Measurements from ENCODE around the gene TCEAL4.
A peak's percentile ranks its signal among the peaks of the same experiment; 100 is the strongest.
"Not testable (repeated sequence)": the region's sequence is repeated elsewhere in the genome, so short reads cannot be mapped to it uniquely, and the experiment has no call there.

The TCEAL4 gene

GRCh38 chrX:103565197-103565596 is 20.1 kb upstream of the TCEAL4 start:
- Mint-ChIP-seq H3K27ac (no peak overlapping the region), H3K36me3 (no peaks in the 10 kb centered on the region), H3K27me3 (no peaks in the 10 kb centered on the region), H3K9me3 (ENCODE audit: low read depth) (no peaks in the 10 kb centered on the region), H3K4me1 (ENCODE audit: low read depth) (no peaks in the 10 kb centered on the region), H3K4me3 (no peak overlapping the region)

- no peaks in the 10 kb centered on the region for H3K36me3 Mint-ChIP-seq
- H3K4me1 Mint-ChIP-seq (ENCODE audit: low read depth) = no peaks in the 10 kb centered on the region
- H3K27ac Mint-ChIP-seq = no peak overlapping the region
- H3K27me3 Mint-ChIP-seq = no peaks in the 10 kb centered on the region
- no peak overlapping the region for H3K4me3 Mint-ChIP-seq
- H3K9me3 Mint-ChIP-seq (ENCODE audit: low read depth) = no peaks in the 10 kb centered on the region
Observed at GRCh38 chrX:103565752-103566151, 19.6 kb upstream of the TCEAL4 start.

GRCh38 chrX:103571121-103571520 is 14.2 kb upstream of the TCEAL4 start:
- no peaks in the 10 kb centered on the region for H3K9me3 Mint-ChIP-seq (ENCODE audit: low read depth)
- H3K4me3 Mint-ChIP-seq = no peak overlapping the region
- no peak overlapping the region for H3K27ac Mint-ChIP-seq
- no peaks in the 10 kb centered on the region for H3K36me3 Mint-ChIP-seq
- no peaks in the 10 kb centered on the region for H3K4me1 Mint-ChIP-seq (ENCODE audit: low read depth)
- peaks cover 2% of the 10 kb centered on the region for H3K27me3 Mint-ChIP-seq

GRCh38 chrX:103571726-103572125 is 13.6 kb upstream of the TCEAL4 start:
- Mint-ChIP-seq H3K9me3 (ENCODE audit: low read depth) (no peaks in the 10 kb centered on the region), H3K4me3 (no peak overlapping the region), H3K27ac (no peak overlapping the region), H3K36me3 (no peaks in the 10 kb centered on the region), H3K27me3 (peaks cover 2% of the 10 kb centered on the region), H3K4me1 (ENCODE audit: low read depth) (no peaks in the 10 kb centered on the region)

- no peaks in the 10 kb centered on the region for H3K36me3 Mint-ChIP-seq
- H3K4me3 Mint-ChIP-seq = no peak overlapping the region
- peaks cover 2% of the 10 kb centered on the region for H3K27me3 Mint-ChIP-seq
- no peak overlapping the region for H3K27ac Mint-ChIP-seq
- no peaks in the 10 kb centered on the region for H3K4me1 Mint-ChIP-seq (ENCODE audit: low read depth)
- H3K9me3 Mint-ChIP-seq (ENCODE audit: low read depth) = no peaks in the 10 kb centered on the region
Observed at GRCh38 chrX:103573202-103573601, 12.1 kb upstream of the TCEAL4 start.

- H3K4me1 Mint-ChIP-seq (ENCODE audit: low read depth) = peaks cover 3% of the 10 kb centered on the region
- H3K4me3 Mint-ChIP-seq = peak overlapping the region; percentile 48
- no peaks in the 10 kb centered on the region for H3K36me3 Mint-ChIP-seq
- H3K27me3 Mint-ChIP-seq = no peaks in the 10 kb centered on the region
- H3K27ac Mint-ChIP-seq = no peak overlapping the region
- no peaks in the 10 kb centered on the region for H3K9me3 Mint-ChIP-seq (ENCODE audit: low read depth)
Observed at GRCh38 chrX:103584596-103584995, 719 bp upstream of the TCEAL4 start.

- Mint-ChIP-seq H3K4me1 (ENCODE audit: low read depth) (peaks cover 3% of the 10 kb centered on the region), H3K27ac (peak overlapping the region; percentile 3), H3K4me3 (peak overlapping the region; percentile 88), H3K9me3 (ENCODE audit: low read depth) (no peaks in the 10 kb centered on the region), H3K36me3 (no peaks in the 10 kb centered on the region), H3K27me3 (no peaks in the 10 kb centered on the region)
Observed at GRCh38 chrX:103586314-103586646, 965 bp downstream of the TCEAL4 start.

- H3K27me3 Mint-ChIP-seq = no peaks in the 10 kb centered on the region
Observed at GRCh38 chrX:103586659-103587058, 1.3 kb downstream of the TCEAL4 start.

GRCh38 chrX:103592295-103592694 is 7.0 kb downstream of the TCEAL4 start:
- not testable (repeated sequence) for H3K4me3 Mint-ChIP-seq; H3K9me3 Mint-ChIP-seq (ENCODE audit: low read depth); H3K27ac Mint-ChIP-seq; H3K27me3 Mint-ChIP-seq; H3K36me3 Mint-ChIP-seq; H3K4me1 Mint-ChIP-seq (ENCODE audit: low read depth)

More at GRCh38 chrX:103586659-103587058, 1.3 kb downstream of the TCEAL4 start:
- Mint-ChIP-seq H3K4me3 (peak overlapping the region; percentile 88), H3K9me3 (ENCODE audit: low read depth) (no peaks in the 10 kb centered on the region), H3K36me3 (no peaks in the 10 kb centered on the region), H3K4me1 (ENCODE audit: low read depth) (peaks cover 3% of the 10 kb centered on the region), H3K27ac (peak overlapping the region; percentile 3)

GRCh38 chrX:103595202-103595601 is 9.9 kb downstream of the TCEAL4 start:
- H3K36me3 Mint-ChIP-seq; H3K4me1 Mint-ChIP-seq (ENCODE audit: low read depth); H3K27me3 Mint-ChIP-seq; H3K27ac Mint-ChIP-seq; H3K4me3 Mint-ChIP-seq; H3K9me3 Mint-ChIP-seq (ENCODE audit: low read depth): not testable (repeated sequence)

- Mint-ChIP-seq H3K27me3 (no peaks in the 10 kb centered on the region), H3K4me3 (peak within 1 kb of the TSS; percentile 85), H3K27ac (peak within 1 kb of the TSS; percentile 54), H3K36me3 (no peaks in the 10 kb centered on the region), H3K4me1 (ENCODE audit: low read depth) (peaks cover 4% of the 10 kb centered on the region), H3K9me3 (ENCODE audit: low read depth) (no peaks in the 10 kb centered on the region)
Observed at GRCh38 chrX:103607364-103608305, 22.3 kb downstream of the TCEAL4 start, which contains the start of gene TCEAL3. Gene TCEAL3 (plus strand): TSS chrX:103607963. CDS start chrX:103609065, 1,102 bp downstream.

GRCh38 chrX:103608306-103608963 is 23.1 kb downstream of the TCEAL4 start:
- no peaks in the 10 kb centered on the region for H3K36me3 Mint-ChIP-seq
- peak overlapping the region; percentile 76 for H3K4me3 Mint-ChIP-seq
- no peaks in the 10 kb centered on the region for H3K9me3 Mint-ChIP-seq (ENCODE audit: low read depth)
- H3K27ac Mint-ChIP-seq = peak overlapping the region; percentile 41
- no peaks in the 10 kb centered on the region for H3K27me3 Mint-ChIP-seq
- peaks cover 4% of the 10 kb centered on the region for H3K4me1 Mint-ChIP-seq (ENCODE audit: low read depth)

- Mint-ChIP-seq H3K4me3 (peak overlapping the region; percentile 8), H3K4me1 (ENCODE audit: low read depth) (peaks cover 4% of the 10 kb centered on the region), H3K27ac (no peak overlapping the region), H3K36me3 (no peaks in the 10 kb centered on the region), H3K27me3 (no peaks in the 10 kb centered on the region), H3K9me3 (ENCODE audit: low read depth) (no peaks in the 10 kb centered on the region)
Observed at GRCh38 chrX:103610282-103610681, 25.0 kb downstream of the TCEAL4 start.

- Mint-ChIP-seq H3K27me3 (no peaks in the 10 kb centered on the region), H3K36me3 (peaks cover 2% of the 10 kb centered on the region), H3K4me3 (no peak overlapping the region), H3K9me3 (ENCODE audit: low read depth) (no peaks in the 10 kb centered on the region), H3K4me1 (ENCODE audit: low read depth) (no peaks in the 10 kb centered on the region), H3K27ac (no peak overlapping the region)
Observed at GRCh38 chrX:103613362-103613890, 28.1 kb downstream of the TCEAL4 start.

GRCh38 chrX:103614999-103615398 is 29.7 kb downstream of the TCEAL4 start:
- Mint-ChIP-seq H3K4me1 (ENCODE audit: low read depth) (no peaks in the 10 kb centered on the region), H3K4me3 (no peak overlapping the region)

More at GRCh38 chrX:103614999-103615398, 29.7 kb downstream of the TCEAL4 start:
- H3K27me3 Mint-ChIP-seq = no peaks in the 10 kb centered on the region
- no peaks in the 10 kb centered on the region for H3K9me3 Mint-ChIP-seq (ENCODE audit: low read depth)
- H3K36me3 Mint-ChIP-seq = peaks cover 2% of the 10 kb centered on the region
- H3K27ac Mint-ChIP-seq = no peak overlapping the region

Data from activated naive CD8-positive, alpha-beta T cell (primary cell).